GM18867 (cell line): Measurements from ENCODE around the gene FADS1.
A peak's percentile ranks its signal among the peaks of the same experiment; 100 is the strongest.

Experiments used
- ATAC-seq: cut with Tn5 transposase; IDR thresholded peaks from one replicate; pipeline ENCODE4 v1.9.1; 2021; ENCODE audit warnings: mild to moderate bottlenecking, moderate library complexity; ENCODE audit not compliant: unreplicated experiment

Gene FADS1

DNA sequence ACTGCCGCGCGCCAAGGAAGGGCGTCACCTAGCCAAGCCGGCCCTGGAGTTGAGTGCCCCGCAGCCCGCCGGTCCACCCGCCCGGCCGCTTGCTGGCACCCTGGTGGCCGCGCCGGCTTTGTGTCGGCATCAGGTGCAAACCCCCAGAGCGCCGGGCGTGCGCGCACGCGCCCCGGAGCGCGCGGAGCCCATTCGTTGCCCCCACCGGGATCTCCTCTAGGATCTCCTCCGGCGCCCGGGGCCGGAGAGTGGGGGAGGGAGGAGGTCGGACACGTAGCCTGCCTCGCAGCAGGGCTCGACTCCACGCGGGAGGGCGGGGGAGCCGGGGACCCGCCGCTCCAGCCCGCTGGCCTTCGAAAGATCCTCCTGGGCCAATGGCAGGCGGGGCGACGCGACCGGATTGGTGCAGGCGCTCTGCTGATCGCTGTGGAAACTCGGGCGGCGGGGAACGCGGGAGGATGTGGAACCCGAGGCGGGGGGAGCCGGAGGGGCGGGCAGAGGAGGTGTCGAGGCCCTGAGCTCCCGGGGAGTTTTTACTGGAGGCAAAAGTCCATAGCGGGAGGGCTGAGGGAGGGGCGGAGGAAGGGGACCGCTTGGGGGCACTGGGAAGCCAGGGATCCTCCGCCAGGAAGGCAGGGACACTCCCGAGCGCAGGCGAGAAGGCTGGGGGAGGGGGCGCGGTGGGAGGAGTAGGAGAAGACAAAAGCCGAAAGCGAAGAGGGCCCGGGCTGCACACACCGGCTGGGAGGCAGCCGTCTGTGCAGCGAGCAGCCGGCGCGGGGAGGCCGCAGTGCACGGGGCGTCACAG, 11.0 kb upstream of the FADS1 start, which contains the start of gene FADS2:
TSS of gene FADS2 (plus strand) at position 730 of the 808 bp plus-strand sequence. CDS start 91 bp downstream, outside the sequence.
- ATAC-seq: peak; percentile 56

DNA sequence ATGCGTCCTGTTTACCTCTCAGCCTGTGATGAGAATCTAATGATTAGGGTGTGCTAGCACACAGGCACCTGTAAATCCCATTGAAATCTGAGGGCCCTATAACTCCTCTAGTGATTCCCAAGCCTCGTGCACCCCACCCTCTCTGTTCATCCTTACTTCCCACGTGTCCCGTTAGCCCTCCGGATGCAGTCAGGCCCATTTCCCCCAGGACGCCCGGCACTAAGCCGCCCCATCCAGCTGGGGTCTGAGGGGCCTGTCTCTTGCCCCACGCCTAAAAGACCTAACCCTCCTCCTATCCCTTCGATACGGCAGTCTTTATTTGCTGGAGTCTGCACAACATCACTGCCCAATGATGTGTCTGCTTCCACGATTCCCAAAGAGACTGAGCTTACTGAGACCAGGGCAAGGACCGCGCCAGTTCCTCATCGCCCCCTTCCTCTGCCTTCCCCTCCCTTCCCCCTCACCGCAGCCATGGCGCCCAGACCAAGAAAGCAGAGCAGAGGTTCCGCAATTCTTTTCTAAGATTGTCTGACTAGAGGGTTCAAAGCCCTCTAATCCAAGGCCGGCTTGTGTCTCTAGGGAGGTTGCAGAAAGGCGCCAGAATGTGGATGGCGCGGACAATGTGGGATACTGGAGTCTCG, 10.2 kb upstream of the FADS1 start:
- no peak for ATAC-seq

DNA sequence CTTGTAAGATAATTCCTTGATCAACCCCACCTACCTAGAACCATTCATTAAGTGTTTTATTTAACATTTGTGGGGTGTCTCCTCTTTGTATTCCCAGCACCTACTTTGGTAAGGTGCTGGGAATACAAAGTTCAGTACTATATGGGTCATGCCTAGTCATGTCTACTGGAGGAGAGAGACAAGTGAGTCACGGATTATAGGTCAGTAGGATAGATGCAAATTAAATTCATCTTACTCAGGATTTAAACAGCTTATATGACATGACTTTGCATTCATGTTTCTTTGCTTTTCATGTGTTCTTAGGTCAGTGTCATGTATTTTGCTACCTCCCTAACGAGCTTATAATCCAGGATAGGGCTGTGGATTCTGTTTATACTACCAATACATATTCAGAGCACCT, 3.4 kb upstream of the FADS1 start:
- ATAC-seq: no peak

DNA sequence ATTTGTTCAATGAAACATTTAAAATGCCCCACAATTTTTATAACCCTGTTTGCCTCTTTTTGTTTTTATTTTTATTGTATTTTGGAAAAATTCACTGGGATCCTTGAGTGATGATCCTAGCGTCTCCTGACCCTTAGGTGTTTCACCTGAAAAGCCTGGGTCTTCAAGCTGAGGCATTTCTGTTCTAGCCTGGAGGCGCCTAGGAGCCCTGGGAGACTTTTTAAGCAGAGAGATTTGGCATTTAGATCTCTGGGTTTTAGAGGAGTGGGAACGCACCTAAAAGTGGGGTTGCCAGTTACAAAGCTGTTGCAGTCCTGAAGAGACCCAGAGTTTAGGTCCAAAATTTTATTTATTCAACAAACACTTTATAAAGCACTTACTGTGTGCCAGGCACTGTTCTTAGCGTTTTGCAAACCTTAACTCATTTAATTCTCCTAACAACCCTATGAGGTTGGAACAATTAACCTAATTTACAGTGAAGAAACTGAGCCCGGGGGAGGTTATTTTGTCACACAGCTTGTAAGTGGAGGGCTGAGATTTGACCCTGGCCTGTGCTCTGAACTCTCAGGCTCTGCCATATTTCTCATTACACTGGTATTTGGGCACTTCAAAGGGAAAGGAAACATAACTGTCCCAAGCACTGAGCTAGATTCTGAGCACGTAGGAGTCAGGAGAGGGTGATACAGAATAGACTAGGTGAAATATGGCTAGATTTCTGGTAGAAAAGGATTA, 834 bp upstream of the FADS1 start:
- ATAC-seq: no peak

DNA sequence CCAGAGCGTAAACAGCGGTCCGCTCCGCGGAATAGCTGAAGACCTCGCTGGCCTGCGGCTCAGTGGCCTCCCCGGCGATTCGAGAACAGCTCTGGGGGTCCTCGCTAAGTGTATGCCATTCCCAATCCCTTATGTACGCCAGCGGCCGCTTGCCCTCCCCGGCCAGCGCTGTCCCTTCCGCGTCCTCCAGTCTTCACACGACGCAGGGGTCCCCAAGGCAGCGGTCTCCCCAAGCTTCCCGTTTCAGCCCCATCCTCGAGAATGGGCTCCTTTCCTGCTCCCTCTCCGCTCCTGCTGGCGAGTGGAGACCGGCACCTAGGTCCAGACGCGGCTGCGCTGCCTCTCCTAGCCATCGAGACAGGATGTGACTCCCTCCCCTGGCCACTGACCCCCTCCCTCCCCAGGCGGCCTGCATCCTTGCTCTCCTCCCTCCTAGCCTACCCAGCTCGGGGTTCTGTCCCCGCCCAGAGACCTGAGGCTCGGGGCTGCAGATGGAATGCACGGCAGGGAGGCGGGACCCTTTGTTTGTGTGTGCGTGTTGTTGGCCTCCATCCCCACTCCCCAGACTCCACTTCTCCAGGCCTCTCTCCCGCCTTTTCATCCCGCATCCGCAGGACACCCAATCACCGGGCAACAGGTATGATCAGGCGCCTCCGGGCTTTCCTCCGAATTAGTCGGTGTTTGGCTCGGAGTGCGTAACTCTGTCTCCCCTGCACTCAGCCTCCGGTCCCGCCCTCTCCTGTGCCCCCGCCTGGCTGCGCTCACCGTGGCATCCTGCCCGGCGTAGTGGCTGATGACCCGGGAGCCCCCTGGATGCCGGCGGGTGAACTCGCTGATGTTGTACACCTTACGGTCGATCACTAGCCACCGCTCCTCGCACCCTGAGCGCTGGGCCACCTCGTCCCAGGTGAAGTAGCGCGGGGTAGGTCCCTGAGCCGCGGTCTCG, 740 bp downstream of the FADS1 start:
- peak; percentile 45 for ATAC-seq

DNA sequence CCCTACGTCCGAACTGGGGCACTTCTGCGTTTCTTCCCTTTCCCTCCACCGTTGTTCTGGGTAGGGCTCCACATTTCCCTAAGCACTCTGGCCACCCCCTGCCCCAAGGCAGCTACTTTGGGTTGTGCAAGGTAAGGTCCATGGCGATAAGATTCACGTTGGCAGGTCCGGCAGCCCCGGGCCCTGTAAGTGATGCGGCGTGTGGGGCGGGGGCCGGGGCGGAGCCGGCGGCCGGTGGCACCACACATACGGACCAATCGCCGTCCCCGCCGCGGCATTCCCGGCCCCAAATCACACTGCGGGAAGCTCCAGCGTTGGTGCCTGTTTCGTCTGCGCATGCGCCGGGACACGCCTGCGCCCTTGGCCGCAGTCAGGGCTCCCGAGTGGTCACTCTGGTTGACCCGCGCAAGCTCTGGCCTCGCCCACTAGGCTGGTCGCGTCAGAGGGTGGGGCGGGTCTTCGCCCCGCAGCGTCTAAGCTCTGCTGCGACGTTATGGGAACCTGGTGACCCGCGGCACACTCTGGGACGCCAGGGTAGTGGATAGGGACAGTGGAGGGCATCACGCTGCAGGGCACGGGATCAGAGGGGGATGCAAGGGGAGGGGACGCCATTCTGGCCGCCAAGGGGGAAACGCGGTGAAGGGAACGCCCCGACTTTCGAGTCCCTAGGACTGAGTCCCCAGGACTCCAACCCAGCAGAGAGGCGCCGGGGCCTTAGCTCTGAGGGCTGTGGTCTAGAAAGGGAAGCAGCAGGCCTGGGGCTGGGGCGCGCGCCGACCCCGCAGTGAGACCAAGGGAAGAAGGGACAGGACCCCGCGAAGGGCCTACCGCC, 1.6 kb downstream of the FADS1 start:
- ATAC-seq: no peak

DNA sequence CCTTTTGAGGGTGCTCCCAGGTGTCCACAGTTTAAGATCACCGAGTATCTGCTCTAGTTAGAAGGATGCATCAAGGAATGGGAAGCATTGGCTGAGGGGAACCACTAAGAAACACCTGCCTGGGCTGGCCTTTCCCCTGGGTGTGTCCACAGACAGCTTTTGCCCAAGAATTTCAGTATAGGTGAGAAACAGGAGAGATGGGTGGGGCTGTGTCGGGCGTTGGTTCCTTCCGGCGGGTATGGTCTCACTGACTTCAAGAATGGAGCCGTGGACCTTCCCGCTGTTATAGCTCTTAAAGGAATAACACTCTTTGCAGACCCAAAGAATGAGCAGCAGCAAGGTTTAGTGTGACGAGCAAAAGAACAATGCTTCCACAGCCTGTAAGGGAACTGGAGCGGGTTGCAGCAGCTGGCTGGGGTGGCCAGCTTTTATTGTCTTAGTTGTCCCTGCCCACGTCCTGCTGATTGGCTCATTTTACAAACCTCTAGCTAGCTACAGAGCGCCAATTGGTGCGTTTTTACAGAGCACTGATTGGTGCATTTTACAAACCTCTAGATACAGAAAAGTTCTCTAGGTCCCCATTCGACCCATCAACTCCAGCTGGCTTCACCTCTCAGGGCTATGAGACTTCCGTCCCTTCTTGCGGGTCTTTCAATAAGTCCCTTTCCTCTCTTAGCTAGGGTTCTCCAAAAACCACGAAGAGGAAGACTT, 2.4 kb downstream of the FADS1 start:
- ATAC-seq: no peak

DNA sequence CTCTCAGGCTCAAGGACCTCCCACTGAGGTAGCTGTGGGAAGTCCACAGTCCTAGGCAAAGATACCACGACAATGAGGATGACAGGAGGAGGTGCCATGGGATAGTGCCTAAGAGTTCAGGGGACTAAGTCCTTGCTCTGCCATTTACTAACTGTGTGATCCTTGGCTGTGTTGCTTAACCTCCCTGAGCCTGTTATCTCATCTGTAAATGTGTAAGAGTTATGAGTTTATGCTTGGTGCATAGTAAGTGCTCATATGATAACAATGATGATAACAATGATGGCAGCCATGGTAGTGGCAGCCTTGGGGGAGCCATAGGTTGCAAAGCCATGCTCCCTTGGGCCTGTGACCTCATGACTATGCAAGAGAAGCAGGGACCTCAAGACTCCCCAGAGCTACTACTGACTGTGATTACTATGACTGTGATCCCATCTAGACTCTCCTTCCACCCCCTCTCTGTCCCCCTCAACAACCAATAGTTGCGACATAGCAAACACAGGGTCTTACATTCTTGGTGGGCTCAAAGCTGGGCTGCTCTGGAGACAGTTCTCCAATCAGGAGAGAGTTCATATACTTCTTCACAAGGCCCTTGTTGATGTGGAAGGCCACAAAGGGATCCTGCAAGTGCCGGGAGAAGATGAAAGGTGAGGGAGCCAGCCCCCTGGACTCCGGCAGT, 3.9 kb downstream of the FADS1 start:
- ATAC-seq: no peak

DNA sequence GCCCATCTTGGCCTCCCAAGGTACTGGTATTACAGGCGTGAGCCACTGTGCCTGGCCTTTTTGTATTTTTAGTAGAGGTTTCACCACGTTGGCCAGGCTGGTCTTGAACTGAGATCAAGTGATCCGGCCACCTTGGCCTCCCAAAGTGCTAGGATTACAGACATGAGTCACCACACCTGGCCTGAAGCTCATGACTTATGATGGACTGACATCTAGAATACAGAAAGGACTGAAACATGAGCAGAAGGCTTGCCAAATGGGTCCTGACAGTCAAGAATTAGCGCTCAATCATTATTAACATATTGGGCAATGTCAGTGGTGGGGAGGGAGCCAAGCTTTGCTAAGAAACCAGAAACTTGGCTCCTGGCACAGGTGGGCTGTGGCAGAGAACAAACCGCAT, 5.0 kb downstream of the FADS1 start:
- ATAC-seq: no peak

DNA sequence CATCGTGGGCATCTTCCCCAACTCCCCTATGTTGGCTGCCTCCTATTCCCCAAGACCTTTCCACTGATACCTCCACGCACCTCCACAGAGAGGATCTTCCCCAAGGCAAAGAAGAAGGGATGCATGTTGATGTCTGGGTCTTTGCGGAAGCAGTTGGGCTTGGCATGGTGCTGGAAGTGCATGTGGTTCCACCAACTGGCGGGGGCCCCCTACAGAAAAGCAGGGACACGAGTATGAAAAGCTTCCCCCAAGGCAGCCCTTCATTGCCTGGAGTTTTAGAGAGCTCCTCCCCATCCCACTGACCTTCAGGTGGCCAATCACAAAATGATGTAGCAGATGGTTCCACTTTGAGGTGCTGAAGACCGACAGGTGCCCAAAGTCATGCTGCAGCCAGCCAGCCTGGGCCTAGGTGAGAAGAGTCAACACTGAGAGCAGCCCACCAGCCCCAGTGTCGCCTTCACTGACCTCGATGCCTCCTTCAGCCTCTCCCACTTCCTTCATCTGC, 6.1 kb downstream of the FADS1 start:
- no peak for ATAC-seq

DNA sequence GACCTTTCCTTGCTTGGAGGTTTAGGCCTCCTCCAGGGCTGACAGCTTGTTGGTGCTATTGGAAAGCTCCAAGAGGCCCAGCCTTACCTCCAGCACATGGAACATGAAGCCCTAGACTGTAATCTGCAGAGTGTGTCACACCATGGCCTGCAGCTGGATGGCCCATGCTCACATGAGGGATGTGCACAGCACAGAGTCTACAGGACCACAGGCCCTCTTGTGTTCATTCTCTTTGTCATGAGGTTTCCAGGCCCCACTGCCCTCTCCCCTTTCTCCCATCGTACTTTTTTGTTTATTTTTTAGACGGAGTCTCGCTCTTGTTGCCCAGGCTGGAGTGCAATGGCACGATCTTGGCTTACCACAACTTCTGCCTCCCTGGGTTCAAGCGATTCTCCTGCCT, 10.0 kb downstream of the FADS1 start:
- ATAC-seq: no peak

DNA sequence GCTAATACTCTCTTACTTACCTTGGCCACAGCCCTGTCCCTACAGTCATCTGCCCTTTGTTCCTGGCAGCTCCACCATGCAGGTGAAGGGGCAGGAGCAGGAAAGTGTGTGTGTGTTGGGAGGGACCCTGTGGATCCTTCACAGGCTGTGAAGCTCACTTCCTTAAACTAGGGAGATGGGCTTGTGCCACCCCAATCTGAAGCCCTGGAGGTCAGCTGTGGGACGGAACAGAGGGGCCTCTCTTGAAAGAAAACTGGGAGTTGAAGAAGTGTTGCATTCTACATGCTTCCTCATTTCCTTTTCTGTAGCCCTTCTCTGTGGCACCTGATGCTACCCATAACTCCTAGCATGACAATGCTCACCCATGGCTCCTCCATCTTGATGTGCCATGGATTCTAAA, 11.7 kb downstream of the FADS1 start:
- ATAC-seq: no peak

DNA sequence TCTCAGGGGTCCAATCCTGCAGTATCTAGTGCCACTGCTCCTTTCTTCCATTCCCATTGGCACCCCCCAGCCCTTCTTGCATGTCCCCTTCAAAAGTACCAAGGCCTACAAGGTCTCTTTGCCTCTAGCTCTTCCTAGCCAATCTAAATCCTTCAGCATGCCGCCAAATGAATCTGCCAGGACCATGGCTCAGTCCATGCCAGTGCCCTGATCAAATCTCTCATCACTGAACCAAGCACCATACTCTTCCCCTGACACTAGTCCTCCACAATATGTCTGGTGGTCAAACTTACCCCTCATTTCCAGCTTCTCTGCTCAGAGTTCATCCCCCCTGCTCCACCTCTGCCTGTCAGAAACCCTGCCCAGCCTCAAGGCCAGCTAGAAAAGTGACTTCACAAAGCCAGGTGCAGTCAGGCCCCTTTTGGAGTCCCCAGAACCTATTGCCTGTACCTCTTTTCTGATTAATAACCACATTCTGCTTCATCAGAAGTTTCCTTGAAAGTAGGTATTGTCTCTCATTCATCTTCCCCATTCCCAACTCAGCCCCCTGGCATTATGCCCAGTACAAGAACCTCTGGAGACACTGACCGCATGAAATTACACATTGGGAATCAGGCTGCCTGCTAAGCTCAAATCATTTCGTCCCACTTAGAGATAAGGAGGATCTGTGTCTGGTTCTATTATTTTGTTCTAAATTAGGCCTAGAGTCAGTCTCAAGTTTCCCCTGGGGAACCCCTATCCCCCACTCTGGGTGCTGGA, 12.7 kb downstream of the FADS1 start:
- no peak for ATAC-seq

DNA sequence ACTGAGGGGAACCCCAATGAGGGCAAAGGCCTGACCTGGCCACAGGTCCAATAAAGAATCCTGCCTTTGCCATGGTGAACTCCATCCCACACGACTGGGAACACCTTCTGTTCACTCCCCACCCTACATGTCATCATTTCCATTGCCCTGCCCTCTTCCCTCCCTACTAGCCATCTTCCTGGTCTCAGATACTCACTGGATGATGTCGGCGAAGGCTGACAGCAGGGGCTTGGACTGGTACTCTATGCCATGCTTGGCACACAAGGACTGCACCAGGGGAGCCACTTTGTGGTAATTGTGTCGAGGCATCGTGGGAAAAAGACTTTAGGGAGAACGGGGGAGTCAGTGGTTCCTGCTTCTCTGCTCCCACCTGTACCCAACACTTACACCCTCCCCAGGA, 14.2 kb downstream of the FADS1 start:
- no peak for ATAC-seq

DNA sequence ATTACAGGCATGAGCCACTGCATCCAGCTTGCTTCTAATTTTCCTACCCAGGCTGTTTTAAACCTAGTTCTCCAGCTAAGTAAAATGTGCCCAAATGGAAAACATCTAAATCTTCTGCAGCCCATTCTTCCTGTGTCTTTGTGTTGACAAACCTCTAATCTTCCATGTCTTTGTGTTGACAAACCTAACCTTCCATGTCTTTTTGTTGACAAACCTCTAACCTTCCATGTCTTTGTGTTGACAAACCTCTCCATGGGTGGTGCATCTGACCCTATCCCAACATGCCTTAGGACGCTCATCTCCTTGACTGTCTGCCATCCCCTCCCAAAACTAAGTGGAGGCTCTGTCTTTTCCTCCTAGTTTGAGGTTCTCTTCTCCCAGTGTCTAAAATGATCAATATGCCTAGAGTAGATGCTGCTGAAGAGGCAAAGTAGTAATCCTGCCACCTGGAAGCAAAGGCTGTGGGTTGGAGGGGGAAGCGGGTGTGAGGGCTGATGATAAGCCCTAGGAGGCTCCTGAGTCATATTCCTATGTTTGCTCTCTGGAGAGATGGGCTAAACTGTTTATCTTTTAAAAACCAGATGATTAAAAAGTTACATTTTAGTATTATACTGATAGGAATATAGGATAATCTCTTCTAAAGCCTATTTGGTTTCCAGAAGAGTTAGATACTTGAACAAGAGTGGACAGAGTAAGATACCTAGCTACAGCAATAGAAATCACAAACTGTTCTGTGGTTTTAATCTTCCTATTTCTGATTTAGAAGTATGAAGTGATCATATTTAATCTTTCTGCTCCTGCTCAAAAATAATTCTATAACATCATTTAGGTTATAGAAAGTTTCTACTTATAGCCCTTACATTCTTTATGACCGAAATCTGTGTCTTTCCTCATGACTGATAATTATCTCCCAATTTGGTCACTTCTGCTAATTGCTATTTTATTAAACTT, 16.2 kb downstream of the FADS1 start:
- no peak for ATAC-seq

DNA sequence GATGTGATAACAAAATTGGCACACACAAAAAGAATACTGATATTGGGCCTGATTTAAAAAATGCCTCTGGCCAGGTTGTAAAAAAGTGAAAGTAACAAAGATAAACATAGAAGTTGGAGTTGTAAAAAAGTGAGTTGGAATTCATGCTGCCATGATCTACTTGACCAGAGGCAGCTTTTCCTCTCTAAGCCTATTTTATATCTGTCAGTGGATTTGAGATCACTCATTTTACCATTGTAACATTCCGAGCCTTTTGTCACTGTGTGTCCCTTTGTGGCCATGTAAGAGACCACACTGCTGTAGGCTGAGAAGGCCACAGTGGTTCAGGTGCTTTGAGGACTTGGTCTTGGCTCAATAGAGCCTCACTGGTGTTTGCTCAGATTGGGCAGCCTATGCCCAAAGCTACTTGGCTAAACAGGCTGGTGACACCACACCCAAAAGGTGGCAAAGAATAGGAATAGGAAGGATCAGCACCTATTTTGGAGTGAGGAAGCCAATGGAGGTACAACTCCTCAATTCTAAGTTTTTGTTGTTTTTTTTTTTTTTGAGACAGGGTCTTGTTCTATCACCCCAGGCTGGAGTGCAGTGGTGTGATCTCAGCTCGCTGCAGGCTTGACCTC, 17.0 kb downstream of the FADS1 start:
- ATAC-seq: no peak
